HCT116 (cell line): ENCODE measurements around the gene HOXD9. TPM values are rescaled to one million over a fixed set of nuclear protein-coding genes. Genes with fewer than 3 reads are reported as not detected.

Source experiments
- ATAC-seq: fragments of 200-7000 bp; cut with Tn5 transposase; 2 replicates; pipeline ENCODE4 v1.9.1; 2020; ENCODE audit warnings: mild to moderate bottlenecking, moderate library complexity
- BruUV-seq: library from RNA; stranded (reverse); fragments of 400-500 nt; replicated peaks from 2 replicates; lab custom pipeline; 2021; lab: Mats Ljungman, UMichigan
- CTCF ChIA-PET: fragments of 300-600 bp; sonication (Branson Sonifier 250); formaldehyde crosslinking; loops from one replicate; lab custom pipeline; 2021; ENCODE audit warnings: antibody characterized with exemption; lab: Charles Lee
- POLR2A ChIA-PET: fragments of 300-600, 350-600 bp; sonication (Branson Sonifier 250); formaldehyde crosslinking; loops from one replicate; lab custom pipeline; 2021; ENCODE audit warnings: antibody characterized with exemption; lab: Charles Lee
- RAD21 ChIA-PET, 2 experiments: fragments of 300-600 bp; sonication (Branson Sonifier 250); formaldehyde crosslinking; loops; one replicate each; lab custom pipeline; 2023; ENCODE audit warnings: low total read pairs in 2 of 2; ENCODE audit not compliant: uncharacterized antibody in 2 of 2, unreplicated experiment in 2 of 2, low non-redundant PET in 1 of 2; lab: Charles Lee
- DNase-seq: peaks from one replicate; pipeline ENCODE4 v3.0.0-alpha.2; 2010; ENCODE audit warnings: low read depth, low spot score
- H2AFZ ChIP-seq: fragments of 200-600 bp; shearing (Covaris generic), sonication (generic); 2 replicates; pipeline ENCODE4 v1.6.1; 2017; ENCODE audit warnings: low read depth, mixed run types, mixed read lengths, antibody characterized with exemption, low read length; ENCODE audit not compliant: poor library complexity, severe bottlenecking
- H3K27ac ChIP-seq: 2 replicates; pipeline ENCODE4 v1.5.1; 2012; ENCODE audit warnings: low read depth, low read length
- H3K27me3 ChIP-seq: fragments of 200-600 bp; sonication (generic); 2 replicates; pipeline ENCODE4 v1.6.1; 2016; ENCODE audit warnings: mixed run types, low read length, mixed read lengths; ENCODE audit not compliant: insufficient read depth
- H3K36me3 ChIP-seq, 2 experiments: fragments of 200-500 bp in 1 of 2; fragments of 200-600 bp in 1 of 2; sonication (Bioruptor generic) in 1 of 2; sonication (generic) in 1 of 2; 2 replicates each; pipeline versions ENCODE4 v1.5.1 to v1.6.1; 2014 to 2016; ENCODE audit warnings: low read length in 2 of 2, inconsistent platforms in 1 of 2, mixed read lengths in 1 of 2, mixed run types in 1 of 2; ENCODE audit not compliant: insufficient read depth in 2 of 2, control insufficient read depth in 1 of 2
- H3K4me1 ChIP-seq, 2 experiments: fragments of 200-600 bp in 1 of 2; sonication (generic) in 1 of 2; 2 replicates each; pipeline versions ENCODE4 v1.5.1 to v1.6.1; 2012 to 2017; ENCODE audit warnings: low read length in 2 of 2, inconsistent platforms in 1 of 2, mild to moderate bottlenecking in 1 of 2, mixed read lengths in 1 of 2, mixed run types in 1 of 2, moderate library complexity in 1 of 2; ENCODE audit not compliant: insufficient read depth in 2 of 2, control insufficient read depth in 1 of 2
- H3K4me2 ChIP-seq: fragments of 200-600 bp; sonication (generic); 2 replicates; pipeline ENCODE4 v1.6.1; 2017; ENCODE audit warnings: mixed run types, low read length, mixed read lengths
- H3K4me3 ChIP-seq, 2 experiments: fragments of 200-600 bp in 1 of 2; sonication (generic) in 1 of 2; replicated peaks in 1 of 2; 2 replicates each; pipeline ENCODE4 v1.5.1; 2011 to 2016; ENCODE audit warnings: low read length in 2 of 2, control low read depth in 1 of 2, low read depth in 1 of 2, mild to moderate bottlenecking in 1 of 2, mixed read lengths in 1 of 2, mixed run types in 1 of 2
- H3K79me2 ChIP-seq: fragments of 200-600 bp; sonication (generic); 2 replicates; pipeline ENCODE4 v1.6.1; 2017; ENCODE audit warnings: mild to moderate bottlenecking, mixed run types, low read length, moderate library complexity, mixed read lengths; ENCODE audit not compliant: insufficient read depth
- H3K9ac ChIP-seq: fragments of 200-600 bp; sonication (generic); 2 replicates; pipeline ENCODE4 v1.6.1; 2016; ENCODE audit warnings: low read length, mixed read lengths
- H3K9me2 ChIP-seq: fragments of 200-600 bp; sonication (generic), shearing (Covaris generic); 2 replicates; pipeline ENCODE4 v1.6.1; 2017; ENCODE audit warnings: mixed run types, mild to moderate bottlenecking, moderate library complexity; ENCODE audit not compliant: insufficient read depth
- H3K9me3 ChIP-seq, 2 experiments: fragments of 200-500 bp in 1 of 2; fragments of 200-600 bp in 1 of 2; sonication (Bioruptor generic) in 1 of 2; sonication (generic) in 1 of 2; 2 replicates each; pipeline ENCODE4 v1.6.1; 2014 to 2017; ENCODE audit warnings: low read length in 2 of 2, mixed read lengths in 2 of 2, inconsistent platforms in 1 of 2, low read depth in 1 of 2, mild to moderate bottlenecking in 1 of 2, mixed run types in 1 of 2, moderate library complexity in 1 of 2; ENCODE audit not compliant: control insufficient read depth in 1 of 2, insufficient read depth in 1 of 2
- H4K20me1 ChIP-seq: fragments of 200-600 bp; sonication (generic), shearing (Covaris generic); 2 replicates; pipeline ENCODE4 v1.6.1; 2017; ENCODE audit warnings: mixed run types, mild to moderate bottlenecking, moderate library complexity; ENCODE audit not compliant: insufficient read depth
- ATF3 ChIP-seq: IDR thresholded peaks from 2 replicates; pipeline ENCODE4 v1.6.1; 2012
- EGR1 ChIP-seq: IDR thresholded peaks from 2 replicates; pipeline ENCODE4 v1.6.1; 2012; ENCODE audit warnings: low read depth
- EZH2 ChIP-seq: fragments of 200-600 bp; sonication (generic); IDR thresholded peaks from 2 replicates; pipeline ENCODE4 v1.6.1; 2017; ENCODE audit warnings: antibody characterized with exemption, mixed run types
- EZH2phosphoT487 ChIP-seq: fragments of 200-600 bp; IDR thresholded peaks from 2 replicates; pipeline ENCODE4 v1.6.1; 2018; ENCODE audit warnings: antibody characterized with exemption, borderline replicate concordance
- FOSL1 ChIP-seq: IDR thresholded peaks from 2 replicates; pipeline ENCODE4 v1.6.1; 2012; ENCODE audit warnings: low read depth
- POLR2A ChIP-seq: IDR thresholded peaks from 2 replicates; pipeline ENCODE4 v1.7.0; 2011; ENCODE audit warnings: borderline replicate concordance; ENCODE audit not compliant: insufficient read depth, insufficient read length; ENCODE audit errors: extremely low read depth
- RAD21 ChIP-seq: IDR thresholded peaks from 2 replicates; pipeline ENCODE4 v1.6.1; 2012; ENCODE audit warnings: low read depth, mild to moderate bottlenecking
- SIN3A ChIP-seq: IDR thresholded peaks from 2 replicates; pipeline ENCODE4 v1.6.1; 2012; ENCODE audit warnings: low read depth
- SP1 ChIP-seq: IDR thresholded peaks from 2 replicates; pipeline ENCODE4 v1.6.1; 2012; ENCODE audit warnings: low read depth
- TCF7L2 ChIP-seq: IDR thresholded peaks from 2 replicates; pipeline ENCODE4 v1.7.0; 2011; ENCODE audit warnings: borderline replicate concordance, inconsistent platforms; ENCODE audit not compliant: insufficient read depth, insufficient read length; ENCODE audit errors: extremely low read depth
- YY1 ChIP-seq: IDR thresholded peaks from 2 replicates; pipeline ENCODE4 v1.6.1; 2011; ENCODE audit warnings: low read length, low read depth, moderate library complexity, mild to moderate bottlenecking; ENCODE audit not compliant: insufficient replicate concordance; ENCODE audit errors: extremely low read depth
- ZNF274 ChIP-seq: fragments of 200-500 bp; sonication (Bioruptor generic); IDR thresholded peaks from 2 replicates; pipeline ENCODE4 v1.6.1; 2014; ENCODE audit warnings: mild to moderate bottlenecking, low read depth, low read length, inconsistent platforms
- intact Hi-C: fragments of 100-400 bp; cut with micrococcal nuclease; formaldehyde crosslinking; loops from 2 replicates; pipeline ENCODE4 v1.10.0; 2022
- total RNA-seq: library from RNA; stranded (reverse); gene quantifications from one replicate; pipeline ENCODE4 v1.2.1, GENCODE V29; 2021; ENCODE audit not compliant: unreplicated experiment
- TF ChIP-seq, protein P1 (sequence below): IDR thresholded peaks from 2 replicates; pipeline ENCODE4 v1.6.1; 2012; ENCODE audit warnings: low read depth
- TF ChIP-seq, protein P2 (sequence below): IDR thresholded peaks from 2 replicates; pipeline ENCODE4 v1.6.1; 2012

The HOXD9 gene
- total RNA-seq, 1 experiment from 2014 or later: not detected

GRCh38 chr2:176090862-176091261 lies 31.7 kb upstream of the HOXD9 start:
- H3K27ac ChIP-seq: no peak overlapping the region
- ChIA-PET CTCF (no interaction called here), RAD21 (no interaction called here)
- DNase-seq: no peak
- no peak overlapping the region for H2AFZ ChIP-seq
- no peaks in the 10 kb centered on the region for H3K79me2 ChIP-seq
- no peaks in the 10 kb centered on the region for H3K27me3 ChIP-seq
- intact Hi-C loops: no loop called here
- no peaks in the 10 kb centered on the region for H3K4me1 ChIP-seq
- TF ChIP-seq ZNF274: no peak
- no peak for TF ChIP-seq RAD21
- TF ChIP-seq, protein P1, sequence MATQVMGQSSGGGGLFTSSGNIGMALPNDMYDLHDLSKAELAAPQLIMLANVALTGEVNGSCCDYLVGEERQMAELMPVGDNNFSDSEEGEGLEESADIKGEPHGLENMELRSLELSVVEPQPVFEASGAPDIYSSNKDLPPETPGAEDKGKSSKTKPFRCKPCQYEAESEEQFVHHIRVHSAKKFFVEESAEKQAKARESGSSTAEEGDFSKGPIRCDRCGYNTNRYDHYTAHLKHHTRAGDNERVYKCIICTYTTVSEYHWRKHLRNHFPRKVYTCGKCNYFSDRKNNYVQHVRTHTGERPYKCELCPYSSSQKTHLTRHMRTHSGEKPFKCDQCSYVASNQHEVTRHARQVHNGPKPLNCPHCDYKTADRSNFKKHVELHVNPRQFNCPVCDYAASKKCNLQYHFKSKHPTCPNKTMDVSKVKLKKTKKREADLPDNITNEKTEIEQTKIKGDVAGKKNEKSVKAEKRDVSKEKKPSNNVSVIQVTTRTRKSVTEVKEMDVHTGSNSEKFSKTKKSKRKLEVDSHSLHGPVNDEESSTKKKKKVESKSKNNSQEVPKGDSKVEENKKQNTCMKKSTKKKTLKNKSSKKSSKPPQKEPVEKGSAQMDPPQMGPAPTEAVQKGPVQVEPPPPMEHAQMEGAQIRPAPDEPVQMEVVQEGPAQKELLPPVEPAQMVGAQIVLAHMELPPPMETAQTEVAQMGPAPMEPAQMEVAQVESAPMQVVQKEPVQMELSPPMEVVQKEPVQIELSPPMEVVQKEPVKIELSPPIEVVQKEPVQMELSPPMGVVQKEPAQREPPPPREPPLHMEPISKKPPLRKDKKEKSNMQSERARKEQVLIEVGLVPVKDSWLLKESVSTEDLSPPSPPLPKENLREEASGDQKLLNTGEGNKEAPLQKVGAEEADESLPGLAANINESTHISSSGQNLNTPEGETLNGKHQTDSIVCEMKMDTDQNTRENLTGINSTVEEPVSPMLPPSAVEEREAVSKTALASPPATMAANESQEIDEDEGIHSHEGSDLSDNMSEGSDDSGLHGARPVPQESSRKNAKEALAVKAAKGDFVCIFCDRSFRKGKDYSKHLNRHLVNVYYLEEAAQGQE: no peak
- TF ChIP-seq, protein P2, sequence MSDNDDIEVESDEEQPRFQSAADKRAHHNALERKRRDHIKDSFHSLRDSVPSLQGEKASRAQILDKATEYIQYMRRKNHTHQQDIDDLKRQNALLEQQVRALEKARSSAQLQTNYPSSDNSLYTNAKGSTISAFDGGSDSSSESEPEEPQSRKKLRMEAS: no peak
- TF ChIP-seq SIN3A: no peak
- no peak for TF ChIP-seq TCF7L2
- no peak for TF ChIP-seq POLR2A
- TF ChIP-seq FOSL1: no peak
- no peak for TF ChIP-seq EZH2phosphoT487
- no peak for TF ChIP-seq YY1
- no peak for TF ChIP-seq EGR1
- no peak for TF ChIP-seq ATF3
- TF ChIP-seq SP1: no peak
- no peak for TF ChIP-seq EZH2
- TF ChIP-seq, all 23 proteins: peak for 0
- no peaks in the 10 kb centered on the region for H3K9me3 ChIP-seq
- H3K9ac ChIP-seq: no peak overlapping the region
- no TSS peak for BruUV-seq
- no peak overlapping the region for H3K4me2 ChIP-seq
- H3K9me2 ChIP-seq: no peaks in the 10 kb centered on the region
- H3K4me3 ChIP-seq: no peak overlapping the region
- no peak for ATAC-seq
- H3K36me3 ChIP-seq: no peaks in the 10 kb centered on the region
- POLR2A ChIA-PET: no interaction called here
- H4K20me1 ChIP-seq: no peaks in the 10 kb centered on the region
